ENCODE results near the gene CNOT1.

The CNOT1 gene

DNA sequence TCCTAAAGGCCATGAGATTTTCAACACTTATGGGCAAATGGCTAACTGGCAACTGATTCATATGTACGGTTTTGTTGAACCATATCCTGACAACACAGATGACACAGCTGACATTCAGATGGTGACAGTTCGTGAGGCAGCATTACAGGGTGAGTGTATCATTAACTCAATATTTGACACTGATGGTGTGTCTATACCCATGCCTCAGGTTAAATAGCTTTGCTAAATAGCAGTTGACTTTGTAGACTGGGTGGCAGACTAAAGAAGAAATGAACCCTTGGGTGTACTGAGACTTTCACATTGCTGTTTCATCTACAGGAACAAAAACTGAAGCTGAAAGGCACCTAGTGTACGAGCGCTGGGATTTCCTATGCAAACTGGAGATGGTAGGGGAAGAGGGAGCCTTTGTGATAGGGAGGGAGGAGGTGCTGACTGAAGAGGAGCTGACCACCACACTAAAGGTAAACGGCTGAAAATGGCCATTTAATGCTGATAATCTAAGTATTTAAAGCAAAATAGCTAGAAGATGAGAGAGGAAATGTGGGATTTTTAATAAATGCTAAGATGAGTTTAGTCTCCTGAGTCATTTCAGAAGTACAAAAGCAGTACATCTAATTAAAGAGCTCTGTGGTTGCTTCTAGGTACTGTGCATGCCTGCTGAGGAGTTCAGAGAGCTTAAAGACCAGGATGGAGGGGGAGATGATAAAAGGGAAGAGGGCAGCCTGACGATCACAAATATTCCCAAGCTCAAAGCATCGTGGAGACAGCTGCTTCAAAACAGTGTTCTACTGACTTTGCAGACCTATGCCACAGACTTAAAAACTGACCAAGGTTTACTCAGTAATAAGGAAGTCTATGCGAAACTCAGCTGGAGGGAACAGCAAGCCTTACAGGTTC lies 111.3 kb downstream of the CNOT1 start:
- no peak for DNase-seq (ENCODE audit: low spot score)

- DNase-seq (ENCODE audit: low spot score), result no peak
Measured at GRCh38 chr16:58516768-58517107, 112.9 kb downstream of the CNOT1 start.

DNA sequence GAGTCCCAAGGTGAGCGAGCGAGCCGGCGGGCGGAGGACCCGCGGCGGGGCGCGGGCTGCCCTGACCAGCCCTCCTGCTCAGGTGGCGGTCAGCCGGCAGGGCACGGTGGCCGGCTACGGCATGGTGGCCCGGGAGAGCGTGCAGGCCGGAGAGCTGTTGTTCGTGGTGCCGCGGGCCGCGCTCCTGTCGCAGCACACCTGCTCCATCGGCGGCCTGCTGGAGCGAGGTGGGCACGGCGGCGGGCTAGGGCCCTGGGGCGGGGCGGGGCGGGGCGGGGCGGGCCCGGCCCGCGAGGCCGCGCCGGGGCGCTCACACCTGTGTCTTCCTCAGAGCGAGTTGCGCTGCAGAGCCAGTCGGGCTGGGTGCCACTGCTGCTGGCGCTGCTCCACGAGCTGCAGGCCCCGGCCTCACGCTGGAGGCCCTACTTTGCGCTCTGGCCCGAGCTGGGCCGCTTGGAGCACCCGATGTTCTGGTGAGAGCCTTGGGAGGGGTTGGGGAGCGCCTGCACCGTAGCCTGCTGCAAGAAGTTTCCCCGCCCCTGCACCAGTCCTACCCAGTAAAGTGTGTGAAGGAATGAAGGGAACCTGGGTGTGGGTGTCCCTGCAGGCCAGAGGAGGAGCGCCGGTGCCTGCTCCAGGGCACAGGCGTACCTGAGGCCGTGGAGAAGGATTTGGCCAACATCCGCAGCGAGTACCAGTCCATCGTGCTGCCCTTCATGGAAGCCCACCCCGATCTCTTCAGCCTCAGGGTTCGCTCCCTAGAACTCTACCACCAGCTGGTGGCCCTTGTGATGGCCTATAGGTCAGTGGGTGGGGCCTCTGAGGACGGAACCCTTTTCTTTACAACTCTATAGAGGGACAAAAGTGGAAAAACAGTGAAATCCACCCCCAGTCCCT lies 113.5 kb downstream of the CNOT1 start:
- DNase-seq (ENCODE audit: low spot score), result no peak

DNA sequence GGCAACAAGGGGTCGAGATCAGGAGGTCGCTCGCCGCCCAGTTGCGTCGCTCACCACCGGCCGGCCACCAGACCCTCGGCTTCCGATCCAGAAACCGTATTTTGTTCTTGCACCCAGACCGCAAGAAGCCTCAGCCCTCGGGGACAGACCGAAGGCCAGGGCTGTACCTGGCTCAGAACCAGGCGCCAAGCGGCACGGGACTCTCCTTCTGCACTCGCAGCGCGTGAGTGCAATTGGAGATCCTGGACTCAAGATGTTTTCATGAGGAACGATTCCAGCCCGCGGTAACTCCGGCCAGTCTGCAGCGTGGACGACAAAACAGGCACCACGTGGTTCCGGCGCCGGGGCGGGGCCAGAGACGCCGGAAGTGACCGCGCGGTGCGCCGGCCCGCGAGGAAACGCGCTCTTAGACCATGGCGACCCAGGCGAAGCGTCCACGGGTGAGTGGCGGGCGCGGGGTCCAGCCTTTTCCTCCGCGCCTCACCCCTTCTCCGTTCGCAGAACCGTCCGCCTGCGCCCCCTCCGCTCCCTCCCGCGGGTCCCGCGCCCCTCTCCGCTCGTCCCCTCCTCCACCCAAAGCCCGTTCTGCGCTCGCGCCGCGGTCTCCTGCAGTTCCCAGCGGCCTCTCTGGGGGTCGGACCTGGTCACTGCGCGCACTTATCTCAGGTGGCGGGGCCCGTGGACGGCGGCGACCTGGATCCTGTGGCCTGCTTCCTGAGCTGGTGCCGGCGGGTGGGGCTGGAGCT lies 114.3 kb downstream of the CNOT1 start, which contains the start of gene SETD6:
Gene SETD6, plus strand, starts transcription at position 393 of the 746 bp plus-strand sequence. Its CDS starts 21 bp downstream, at position 414.
- peak; percentile 84 for DNase-seq (ENCODE audit: low spot score)

GRCh38 chr16:58513874-58514273 lies 115.8 kb downstream of the CNOT1 start:
- no peak for DNase-seq (ENCODE audit: low spot score)

DNA sequence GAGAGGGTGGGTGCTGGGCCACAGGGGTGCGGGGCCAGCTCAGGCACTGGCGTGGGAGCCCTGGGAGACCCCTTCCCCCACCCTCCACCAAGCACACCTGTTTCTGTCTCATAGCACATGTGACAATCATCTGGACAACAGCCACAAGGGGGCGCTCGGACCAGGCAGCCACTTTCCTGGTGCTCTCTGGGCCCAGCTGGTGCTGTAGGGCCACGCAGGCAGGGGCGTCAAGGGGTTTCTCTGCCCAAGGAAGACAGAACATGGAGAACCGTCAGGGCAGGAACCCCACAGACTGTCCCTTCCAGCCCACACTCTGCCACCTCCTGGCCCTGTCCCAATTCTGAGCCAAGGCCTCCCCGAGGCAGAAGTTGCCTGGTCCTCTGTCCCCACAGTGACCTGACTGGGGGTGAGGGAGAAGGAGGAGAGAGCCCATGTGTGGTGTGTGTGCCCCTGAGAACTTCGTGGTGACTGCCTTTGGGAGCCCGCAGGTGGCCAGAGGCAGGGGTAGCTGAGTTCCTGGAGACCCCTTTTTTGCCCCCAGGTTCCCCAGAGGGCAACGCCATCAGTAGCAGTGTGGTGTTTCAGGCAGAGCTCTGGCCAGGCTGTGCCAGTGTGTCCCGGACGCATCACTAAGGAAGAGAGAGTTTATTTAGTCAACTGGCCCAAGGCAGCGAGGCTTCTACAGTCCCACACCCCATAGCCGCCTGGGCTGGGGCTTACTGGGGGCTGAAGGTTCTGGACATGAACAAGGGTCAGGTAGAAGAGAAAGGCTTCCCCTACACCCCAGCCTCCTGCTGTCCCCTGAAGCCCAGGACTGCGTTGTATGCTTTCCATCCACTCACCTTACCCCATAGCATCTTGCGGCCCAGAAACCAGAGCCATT lies 117.5 kb downstream of the CNOT1 start:
- DNase-seq (ENCODE audit: low spot score), result peak; percentile 46

GRCh38 chr16:58510776-58511628 lies 118.6 kb downstream of the CNOT1 start:
- DNase-seq (ENCODE audit: low spot score), result no peak

GRCh38 chr16:58510097-58510775 lies 119.4 kb downstream of the CNOT1 start:
- no peak for DNase-seq (ENCODE audit: low spot score)

- DNase-seq (ENCODE audit: low spot score), result no peak
Measured at GRCh38 chr16:58509256-58510096, 120.2 kb downstream of the CNOT1 start.

- no peak for DNase-seq (ENCODE audit: low spot score)
Measured at GRCh38 chr16:58508671-58509251, 120.9 kb downstream of the CNOT1 start.

GRCh38 chr16:58507963-58508670 lies 121.5 kb downstream of the CNOT1 start:
- no peak for DNase-seq (ENCODE audit: low spot score)

DNA sequence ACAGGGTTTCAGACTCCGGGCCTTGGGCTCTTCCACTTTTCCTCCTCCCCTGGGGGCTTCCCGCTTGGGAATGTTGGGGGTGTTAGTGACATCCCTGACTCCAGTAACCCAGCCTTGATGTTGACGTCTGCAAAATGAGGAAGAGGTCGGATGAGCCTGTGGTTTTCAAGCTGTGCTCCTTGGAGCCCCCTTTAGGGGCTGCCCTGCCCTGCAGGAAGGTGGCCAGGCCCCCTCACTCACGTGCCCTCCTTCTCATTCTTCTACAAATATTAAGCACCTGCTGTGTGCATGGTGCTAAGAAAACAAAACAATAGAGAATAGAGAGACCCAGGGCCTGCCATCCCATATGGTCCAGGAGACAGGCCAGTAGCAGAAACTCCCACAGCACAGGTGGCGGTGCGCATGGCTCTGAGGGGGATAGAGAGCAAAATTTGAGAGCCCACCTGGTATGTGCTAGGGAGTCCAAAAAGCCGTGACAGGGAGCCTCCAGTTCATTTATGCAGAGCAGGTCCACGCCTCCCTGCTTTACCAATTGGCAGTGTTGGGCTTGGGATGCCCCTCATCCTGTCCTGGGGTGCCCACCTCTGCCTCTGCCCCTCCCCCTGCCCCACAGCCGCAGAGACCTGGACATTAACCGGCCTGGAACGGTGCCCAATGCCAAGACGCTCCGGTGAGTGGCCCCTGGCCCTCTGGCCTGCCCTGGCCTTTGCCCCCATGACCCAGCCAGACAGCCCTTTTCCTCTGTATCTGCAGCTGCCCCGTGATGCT lies 122.2 kb downstream of the CNOT1 start:
- no peak for DNase-seq (ENCODE audit: low spot score)

GRCh38 chr16:58506241-58507194 lies 123.1 kb downstream of the CNOT1 start:
- DNase-seq (ENCODE audit: low spot score), result no peak

GRCh38 chr16:58503863-58504688 lies 125.5 kb downstream of the CNOT1 start:
- DNase-seq (ENCODE audit: low spot score), result no peak

Data from globus pallidus (tissue), 1 donor.